Measurements from ENCODE around the gene ADGRE3. TPM values are rescaled to one million over a fixed set of nuclear protein-coding genes. Genes with fewer than 3 reads are reported as not detected.

ADGRE3 gene, protein sequence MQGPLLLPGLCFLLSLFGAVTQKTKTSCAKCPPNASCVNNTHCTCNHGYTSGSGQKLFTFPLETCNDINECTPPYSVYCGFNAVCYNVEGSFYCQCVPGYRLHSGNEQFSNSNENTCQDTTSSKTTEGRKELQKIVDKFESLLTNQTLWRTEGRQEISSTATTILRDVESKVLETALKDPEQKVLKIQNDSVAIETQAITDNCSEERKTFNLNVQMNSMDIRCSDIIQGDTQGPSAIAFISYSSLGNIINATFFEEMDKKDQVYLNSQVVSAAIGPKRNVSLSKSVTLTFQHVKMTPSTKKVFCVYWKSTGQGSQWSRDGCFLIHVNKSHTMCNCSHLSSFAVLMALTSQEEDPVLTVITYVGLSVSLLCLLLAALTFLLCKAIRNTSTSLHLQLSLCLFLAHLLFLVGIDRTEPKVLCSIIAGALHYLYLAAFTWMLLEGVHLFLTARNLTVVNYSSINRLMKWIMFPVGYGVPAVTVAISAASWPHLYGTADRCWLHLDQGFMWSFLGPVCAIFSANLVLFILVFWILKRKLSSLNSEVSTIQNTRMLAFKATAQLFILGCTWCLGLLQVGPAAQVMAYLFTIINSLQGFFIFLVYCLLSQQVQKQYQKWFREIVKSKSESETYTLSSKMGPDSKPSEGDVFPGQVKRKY
- total RNA-seq (ENCODE audit: unreplicated experiment), result not detected
- long read RNA-seq, result 0 reads

DNA sequence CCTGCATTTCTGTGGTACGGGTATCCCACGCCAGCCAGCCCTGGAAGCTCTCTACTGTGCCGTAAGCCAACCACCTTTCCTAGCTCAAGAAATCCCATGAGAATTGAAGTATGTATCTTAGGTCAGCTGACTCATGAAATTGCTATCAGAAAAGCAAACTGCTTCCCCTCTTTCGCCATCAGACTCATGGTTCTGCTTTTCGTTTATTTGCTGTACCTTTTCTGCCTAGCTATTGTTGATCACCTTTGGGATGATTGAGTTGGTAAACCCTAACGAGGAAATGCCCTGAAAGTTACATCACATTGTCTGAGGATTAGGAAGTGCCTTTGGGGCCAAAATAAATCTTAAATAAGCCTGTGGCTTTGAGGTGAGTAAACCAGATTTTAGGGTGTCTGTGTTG lies at the start of gene ADGRE3:
Gene ADGRE3, minus strand, starts transcription at position 81 of the 400 bp plus-strand sequence. Its CDS starts 74 bp downstream, at position 7.
- Mint-ChIP-seq H3K27me3 (ENCODE audit: unreplicated experiment) (no peaks in the 10 kb centered on the region), H3K27ac (ENCODE audit: unreplicated experiment) (no peak within 1 kb of the TSS), H3K4me1 (ENCODE audit: unreplicated experiment) (no peaks in the 10 kb centered on the region), H3K4me3 (ENCODE audit: unreplicated experiment) (no peak within 1 kb of the TSS), H3K36me3 (ENCODE audit: low read depth, unreplicated experiment) (no peaks in the 10 kb centered on the region), H3K9me3 (ENCODE audit: unreplicated experiment) (peaks cover 6% of the 10 kb centered on the region)
- TF ChIP-seq, protein P1, sequence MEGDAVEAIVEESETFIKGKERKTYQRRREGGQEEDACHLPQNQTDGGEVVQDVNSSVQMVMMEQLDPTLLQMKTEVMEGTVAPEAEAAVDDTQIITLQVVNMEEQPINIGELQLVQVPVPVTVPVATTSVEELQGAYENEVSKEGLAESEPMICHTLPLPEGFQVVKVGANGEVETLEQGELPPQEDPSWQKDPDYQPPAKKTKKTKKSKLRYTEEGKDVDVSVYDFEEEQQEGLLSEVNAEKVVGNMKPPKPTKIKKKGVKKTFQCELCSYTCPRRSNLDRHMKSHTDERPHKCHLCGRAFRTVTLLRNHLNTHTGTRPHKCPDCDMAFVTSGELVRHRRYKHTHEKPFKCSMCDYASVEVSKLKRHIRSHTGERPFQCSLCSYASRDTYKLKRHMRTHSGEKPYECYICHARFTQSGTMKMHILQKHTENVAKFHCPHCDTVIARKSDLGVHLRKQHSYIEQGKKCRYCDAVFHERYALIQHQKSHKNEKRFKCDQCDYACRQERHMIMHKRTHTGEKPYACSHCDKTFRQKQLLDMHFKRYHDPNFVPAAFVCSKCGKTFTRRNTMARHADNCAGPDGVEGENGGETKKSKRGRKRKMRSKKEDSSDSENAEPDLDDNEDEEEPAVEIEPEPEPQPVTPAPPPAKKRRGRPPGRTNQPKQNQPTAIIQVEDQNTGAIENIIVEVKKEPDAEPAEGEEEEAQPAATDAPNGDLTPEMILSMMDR (IDR thresholded peaks at IDR 0.05; ENCODE audit: unreplicated experiment), result no peak
- no peak for DNase-seq (ENCODE audit: low spot score)

DNA sequence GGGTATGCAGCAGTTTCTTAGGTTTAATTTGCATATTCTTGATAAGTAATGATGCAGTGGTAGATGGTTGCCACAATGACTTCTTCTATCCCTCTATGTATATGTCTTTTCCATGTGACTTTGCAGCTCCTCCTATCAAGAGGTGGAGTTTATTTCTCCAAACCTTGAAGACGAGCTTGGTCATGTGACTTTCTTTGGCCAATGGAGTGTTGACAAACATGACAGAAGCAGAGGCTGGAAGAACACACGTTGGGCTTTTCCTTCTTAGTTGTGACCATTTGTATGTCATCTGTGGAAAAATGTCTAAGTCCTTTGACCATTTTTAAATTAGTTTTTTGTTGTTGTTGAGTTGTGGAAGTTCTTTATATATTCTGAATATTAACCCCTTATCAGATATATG lies 47.5 kb upstream of the ADGRE3 start:
- H3K36me3 Mint-ChIP-seq (ENCODE audit: low read depth, unreplicated experiment), result peaks cover 68% of the 10 kb centered on the region
- no peak overlapping the region for H3K4me3 Mint-ChIP-seq (ENCODE audit: unreplicated experiment)
- H3K9me3 Mint-ChIP-seq (ENCODE audit: unreplicated experiment), result peaks cover 64% of the 10 kb centered on the region
- no peaks in the 10 kb centered on the region for H3K4me1 Mint-ChIP-seq (ENCODE audit: unreplicated experiment)
- no peak for DNase-seq (ENCODE audit: low spot score)
- TF ChIP-seq, protein P1 (IDR thresholded peaks at IDR 0.05; ENCODE audit: unreplicated experiment), result no peak
- peaks cover 2% of the 10 kb centered on the region for H3K27me3 Mint-ChIP-seq (ENCODE audit: unreplicated experiment)
- no peak overlapping the region for H3K27ac Mint-ChIP-seq (ENCODE audit: unreplicated experiment)

DNA sequence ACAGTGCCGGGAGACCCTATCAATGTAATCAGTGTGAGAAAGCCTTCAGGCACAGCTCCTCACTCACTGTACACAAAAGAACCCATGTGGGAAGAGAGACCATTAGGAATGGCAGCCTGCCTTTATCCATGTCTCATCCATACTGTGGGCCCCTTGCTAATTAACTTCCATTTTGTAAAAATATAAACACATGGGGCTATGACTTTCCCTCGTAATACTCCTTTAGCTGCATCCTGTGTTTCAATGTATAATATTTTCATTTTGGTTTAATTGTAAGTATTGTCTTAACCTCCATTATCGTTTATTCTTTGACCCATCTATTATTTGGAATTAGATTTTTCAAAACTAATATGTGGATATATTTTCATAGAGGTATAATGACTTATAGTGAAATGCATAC lies 44.5 kb upstream of the ADGRE3 start:
- Mint-ChIP-seq H3K27ac (ENCODE audit: unreplicated experiment) (no peak overlapping the region), H3K4me3 (ENCODE audit: unreplicated experiment) (peak overlapping the region; percentile 82), H3K4me1 (ENCODE audit: unreplicated experiment) (no peaks in the 10 kb centered on the region), H3K9me3 (ENCODE audit: unreplicated experiment) (peaks cover 64% of the 10 kb centered on the region), H3K27me3 (ENCODE audit: unreplicated experiment) (peaks cover 11% of the 10 kb centered on the region), H3K36me3 (ENCODE audit: low read depth, unreplicated experiment) (peaks cover 84% of the 10 kb centered on the region)
- TF ChIP-seq, protein P1 (IDR thresholded peaks at IDR 0.05; ENCODE audit: unreplicated experiment), result no peak
- no peak for DNase-seq (ENCODE audit: low spot score)

DNA sequence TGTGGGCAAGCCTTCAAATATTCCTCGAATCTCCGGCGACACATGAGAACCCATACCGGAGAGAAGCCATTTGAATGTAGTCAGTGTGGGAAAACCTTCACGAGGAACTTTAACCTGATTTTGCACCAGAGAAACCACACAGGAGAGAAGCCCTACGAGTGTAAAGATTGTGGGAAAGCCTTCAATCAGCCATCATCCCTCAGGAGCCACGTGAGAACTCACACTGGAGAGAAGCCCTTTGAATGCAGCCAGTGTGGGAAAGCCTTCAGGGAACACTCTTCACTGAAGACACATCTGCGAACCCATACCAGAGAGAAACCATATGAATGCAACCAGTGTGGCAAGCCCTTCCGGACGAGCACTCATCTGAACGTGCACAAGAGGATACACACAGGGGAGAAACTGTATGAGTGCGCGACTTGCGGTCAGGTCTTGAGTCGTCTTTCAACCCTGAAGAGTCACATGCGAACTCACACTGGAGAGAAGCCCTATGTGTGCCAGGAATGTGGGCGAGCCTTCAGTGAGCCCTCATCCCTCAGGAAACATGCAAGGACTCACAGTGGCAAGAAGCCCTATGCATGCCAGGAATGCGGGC lies 44.0 kb upstream of the ADGRE3 start:
- peaks cover 66% of the 10 kb centered on the region for H3K9me3 Mint-ChIP-seq (ENCODE audit: unreplicated experiment)
- TF ChIP-seq, protein P1 (IDR thresholded peaks at IDR 0.05; ENCODE audit: unreplicated experiment), result no peak
- H3K27ac Mint-ChIP-seq (ENCODE audit: unreplicated experiment), result no peak overlapping the region
- H3K4me1 Mint-ChIP-seq (ENCODE audit: unreplicated experiment), result no peaks in the 10 kb centered on the region
- H3K4me3 Mint-ChIP-seq (ENCODE audit: unreplicated experiment), result peak overlapping the region; percentile 82
- no peak for DNase-seq (ENCODE audit: low spot score)
- H3K36me3 Mint-ChIP-seq (ENCODE audit: low read depth, unreplicated experiment), result peaks cover 89% of the 10 kb centered on the region
- peaks cover 11% of the 10 kb centered on the region for H3K27me3 Mint-ChIP-seq (ENCODE audit: unreplicated experiment)

Data from endothelial cell (in vitro differentiated cells).